ENCODE results near the gene CDHR1.

- TF ChIP-seq, protein P1, sequence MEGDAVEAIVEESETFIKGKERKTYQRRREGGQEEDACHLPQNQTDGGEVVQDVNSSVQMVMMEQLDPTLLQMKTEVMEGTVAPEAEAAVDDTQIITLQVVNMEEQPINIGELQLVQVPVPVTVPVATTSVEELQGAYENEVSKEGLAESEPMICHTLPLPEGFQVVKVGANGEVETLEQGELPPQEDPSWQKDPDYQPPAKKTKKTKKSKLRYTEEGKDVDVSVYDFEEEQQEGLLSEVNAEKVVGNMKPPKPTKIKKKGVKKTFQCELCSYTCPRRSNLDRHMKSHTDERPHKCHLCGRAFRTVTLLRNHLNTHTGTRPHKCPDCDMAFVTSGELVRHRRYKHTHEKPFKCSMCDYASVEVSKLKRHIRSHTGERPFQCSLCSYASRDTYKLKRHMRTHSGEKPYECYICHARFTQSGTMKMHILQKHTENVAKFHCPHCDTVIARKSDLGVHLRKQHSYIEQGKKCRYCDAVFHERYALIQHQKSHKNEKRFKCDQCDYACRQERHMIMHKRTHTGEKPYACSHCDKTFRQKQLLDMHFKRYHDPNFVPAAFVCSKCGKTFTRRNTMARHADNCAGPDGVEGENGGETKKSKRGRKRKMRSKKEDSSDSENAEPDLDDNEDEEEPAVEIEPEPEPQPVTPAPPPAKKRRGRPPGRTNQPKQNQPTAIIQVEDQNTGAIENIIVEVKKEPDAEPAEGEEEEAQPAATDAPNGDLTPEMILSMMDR (IDR thresholded peaks at IDR 0.05; ENCODE audit: low read depth, low read length), result no peak
- TF ChIP-seq EZH2phosphoT487 (IDR thresholded peaks at IDR 0.05; ENCODE audit: low read depth), result no peak
These were observed 71.1 kb downstream of the CDHR1 start for GRCh38 chr10:84265418-84265817.

All from OCI-LY3 (cell line).